ENCODE data around the gene PLCG2. TPM values are rescaled to one million over a fixed set of nuclear protein-coding genes. Genes with fewer than 3 reads are reported as not detected.

Gene PLCG2
- total and polyA plus RNA-seq, 8 donors = 5.1 to 48.7 (median 9.4) TPM

DNA sequence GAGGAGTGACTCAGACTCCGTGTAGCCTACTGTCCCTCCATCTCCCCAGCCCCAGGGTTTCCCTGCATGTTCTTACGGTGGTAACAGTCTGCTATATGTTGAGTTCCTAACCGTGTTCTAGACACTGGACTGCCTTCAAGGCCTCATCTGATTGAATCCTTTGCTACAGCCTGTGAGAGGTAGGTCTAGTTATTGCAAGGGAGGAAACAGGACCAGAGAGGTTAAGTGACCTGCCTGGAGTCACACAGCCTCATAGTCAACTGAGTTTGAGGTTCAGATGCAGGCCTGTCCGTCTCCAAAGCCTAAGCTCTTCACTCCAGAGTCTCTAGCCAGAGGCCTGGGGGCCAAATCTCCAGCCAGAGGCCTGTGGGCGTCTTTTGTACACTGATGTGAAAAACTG, 134.1 kb downstream of the PLCG2 start:
- intact Hi-C loops (cut with DNase I) = no loop called here

DNA sequence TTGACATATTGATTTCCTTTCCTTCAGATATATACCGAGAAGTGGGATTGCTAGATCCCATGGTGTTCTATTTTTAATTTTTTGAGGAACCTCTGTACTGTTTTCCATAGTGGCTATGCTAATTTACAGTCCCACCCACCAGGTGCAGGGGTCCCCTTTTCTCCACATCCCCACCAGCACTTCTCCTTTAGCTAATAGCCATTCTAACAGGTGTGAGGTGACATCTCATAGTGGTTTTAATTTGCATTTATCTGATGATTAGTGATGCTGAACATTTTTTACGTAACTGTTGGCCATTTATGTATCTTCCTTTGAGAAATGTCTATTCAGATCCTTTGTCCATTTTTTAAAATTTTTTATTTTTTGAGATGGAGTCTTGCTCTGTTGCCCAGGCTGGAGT, 138.3 kb downstream of the PLCG2 start:
- Histone ChIP-seq H3K27me3 (no peaks in the 10 kb centered on the region), H3K4me1 (no peaks in the 10 kb centered on the region)
- intact Hi-C loops (cut with DNase I) = no loop called here

More for the DNA sequence above, 134.1 kb downstream of the PLCG2 start:
- no peak for ATAC-seq
- Histone ChIP-seq H3K4me1 (no peaks in the 10 kb centered on the region), H3K27me3 (no peaks in the 10 kb centered on the region), H3K4me3 (no peak overlapping the region), H3K27ac (no peak overlapping the region), H3K9me3 (no peaks in the 10 kb centered on the region), H3K36me3 (peaks cover 0 to 65% of the 10 kb centered on the region in 2 donors)
- TF ChIP-seq, protein P1, sequence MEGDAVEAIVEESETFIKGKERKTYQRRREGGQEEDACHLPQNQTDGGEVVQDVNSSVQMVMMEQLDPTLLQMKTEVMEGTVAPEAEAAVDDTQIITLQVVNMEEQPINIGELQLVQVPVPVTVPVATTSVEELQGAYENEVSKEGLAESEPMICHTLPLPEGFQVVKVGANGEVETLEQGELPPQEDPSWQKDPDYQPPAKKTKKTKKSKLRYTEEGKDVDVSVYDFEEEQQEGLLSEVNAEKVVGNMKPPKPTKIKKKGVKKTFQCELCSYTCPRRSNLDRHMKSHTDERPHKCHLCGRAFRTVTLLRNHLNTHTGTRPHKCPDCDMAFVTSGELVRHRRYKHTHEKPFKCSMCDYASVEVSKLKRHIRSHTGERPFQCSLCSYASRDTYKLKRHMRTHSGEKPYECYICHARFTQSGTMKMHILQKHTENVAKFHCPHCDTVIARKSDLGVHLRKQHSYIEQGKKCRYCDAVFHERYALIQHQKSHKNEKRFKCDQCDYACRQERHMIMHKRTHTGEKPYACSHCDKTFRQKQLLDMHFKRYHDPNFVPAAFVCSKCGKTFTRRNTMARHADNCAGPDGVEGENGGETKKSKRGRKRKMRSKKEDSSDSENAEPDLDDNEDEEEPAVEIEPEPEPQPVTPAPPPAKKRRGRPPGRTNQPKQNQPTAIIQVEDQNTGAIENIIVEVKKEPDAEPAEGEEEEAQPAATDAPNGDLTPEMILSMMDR (IDR thresholded peaks at IDR 0.05) = no peak
- no peak for DNase-seq

DNA sequence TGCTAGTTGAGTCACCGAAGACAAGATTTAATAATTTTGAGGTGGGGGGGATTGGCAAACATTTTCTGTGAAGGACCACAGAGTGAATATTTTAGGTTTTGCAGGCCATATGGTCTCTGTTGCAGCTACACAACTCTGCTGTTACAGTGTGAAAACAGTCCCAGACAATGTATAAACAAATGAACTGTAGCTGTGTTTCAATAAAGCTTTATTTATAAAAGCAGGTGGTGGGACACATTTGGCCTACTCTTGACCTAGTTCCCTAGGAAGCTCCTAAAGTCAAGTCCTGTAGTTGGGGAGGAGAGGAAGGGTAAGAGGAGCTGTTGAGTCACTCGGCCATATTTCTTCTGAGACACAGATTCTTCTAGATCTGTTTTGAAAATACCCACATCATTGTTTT, 139.8 kb downstream of the PLCG2 start:
- TF ChIP-seq, protein P1 (IDR thresholded peaks at IDR 0.05) = no peak
- H3K4me3 ChIP-seq = no peak overlapping the region
- no peak overlapping the region for H3K27ac ChIP-seq
- no peaks in the 10 kb centered on the region for H3K4me1 ChIP-seq
- peaks cover 0 to 60% of the 10 kb centered on the region in 2 donors for H3K36me3 ChIP-seq
- H3K27me3 ChIP-seq = no peaks in the 10 kb centered on the region
- ATAC-seq = no peak
- H3K9me3 ChIP-seq = no peaks in the 10 kb centered on the region
- intact Hi-C loops (cut with DNase I) = no loop called here
- DNase-seq = no peak

More for the DNA sequence above, 138.3 kb downstream of the PLCG2 start:
- no peak overlapping the region for H3K4me3 ChIP-seq
- H3K36me3 ChIP-seq = peaks cover 0 to 64% of the 10 kb centered on the region in 2 donors
- H3K9me3 ChIP-seq = no peaks in the 10 kb centered on the region
- no peak for DNase-seq
- H3K27ac ChIP-seq = no peak overlapping the region
- no peak for ATAC-seq
- TF ChIP-seq, protein P1 (IDR thresholded peaks at IDR 0.05) = no peak

DNA sequence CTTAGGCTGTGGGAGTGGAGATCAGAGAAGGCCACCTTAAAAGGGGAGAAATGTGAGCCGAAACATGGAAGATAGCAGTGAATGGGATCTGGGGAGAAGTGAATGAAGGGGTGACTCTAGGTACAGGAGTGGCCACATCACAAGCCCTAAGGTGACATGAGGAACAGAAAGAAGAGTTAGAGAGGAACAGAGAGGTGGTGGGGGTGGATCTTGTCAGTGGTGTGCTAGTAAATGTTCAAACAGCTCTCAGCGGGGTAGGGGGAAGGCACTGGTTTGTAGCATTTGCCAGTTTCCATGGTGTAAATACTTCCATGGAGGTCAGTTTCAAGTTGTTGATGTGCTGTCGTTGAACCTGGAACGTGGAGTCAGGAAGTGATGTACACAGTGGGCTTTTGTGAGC, 141.4 kb downstream of the PLCG2 start:
- H3K27ac ChIP-seq = no peak overlapping the region
- H3K9me3 ChIP-seq = no peaks in the 10 kb centered on the region
- no peaks in the 10 kb centered on the region for H3K27me3 ChIP-seq
- TF ChIP-seq, protein P1 (IDR thresholded peaks at IDR 0.05) = no peak
- ATAC-seq = no peak
- no peak for DNase-seq
- intact Hi-C loops (cut with DNase I) = no loop called here
- H3K36me3 ChIP-seq = peaks cover 0 to 60% of the 10 kb centered on the region in 2 donors
- H3K4me3 ChIP-seq = no peak overlapping the region
- no peaks in the 10 kb centered on the region for H3K4me1 ChIP-seq

DNA sequence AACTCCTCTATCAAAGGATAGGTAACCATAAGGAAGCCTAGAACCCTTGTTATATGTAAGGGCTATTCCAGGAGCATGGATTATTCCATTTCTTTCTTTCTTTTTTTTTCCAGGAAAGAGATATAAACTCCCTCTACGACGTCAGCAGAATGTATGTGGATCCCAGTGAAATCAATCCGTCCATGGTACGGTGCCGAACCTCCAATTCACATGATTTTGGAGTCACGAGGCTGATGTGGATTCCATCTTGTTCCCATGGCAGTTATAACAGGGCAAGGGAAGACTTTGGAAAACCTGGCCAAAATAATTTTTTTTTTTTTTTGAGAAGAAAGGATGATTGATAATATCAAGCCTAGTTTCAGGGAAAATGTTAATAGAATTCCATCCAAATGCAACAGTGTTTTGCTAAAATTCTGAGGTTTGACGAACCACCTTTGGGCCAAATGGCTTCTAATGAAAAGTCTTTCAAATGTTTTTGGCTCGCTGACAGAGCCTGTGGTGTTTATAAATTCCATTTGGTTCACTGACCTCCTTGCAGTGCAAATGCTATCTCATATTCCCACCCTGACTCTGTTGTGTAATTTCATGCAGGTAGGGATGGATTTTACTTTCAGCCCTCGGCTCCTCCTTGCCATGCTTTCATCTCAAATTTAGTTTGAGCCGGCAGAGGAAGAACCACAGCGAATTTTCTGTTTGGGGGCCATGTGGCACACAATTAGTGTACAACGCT, 142.2 kb downstream of the PLCG2 start:
- Histone ChIP-seq H3K27me3 (no peaks in the 10 kb centered on the region), H3K36me3 (peaks cover 0 to 62% of the 10 kb centered on the region in 2 donors), H3K27ac (no peak overlapping the region), H3K4me1 (no peaks in the 10 kb centered on the region), H3K4me3 (no peak overlapping the region), H3K9me3 (no peaks in the 10 kb centered on the region)
- no peak for ATAC-seq
- intact Hi-C loops (cut with DNase I) = no loop called here
- no peak for DNase-seq
- TF ChIP-seq, protein P1 (IDR thresholded peaks at IDR 0.05) = no peak

Measured in left lung (tissue), 10 donors.